Measurements from ENCODE around the gene ADD2. TPM values are rescaled to one million over a fixed set of nuclear protein-coding genes. Genes with fewer than 3 reads are reported as not detected.

ADD2 gene
- polyA plus RNA-seq, 6 donors from 2014 or later = 1.9 to 12.5 (median 4.9) TPM

- H3K27ac Mint-ChIP-seq = peak overlapping the region in 1 of 6 donors; percentile 47
- peaks cover 0 to 11% of the 10 kb centered on the region in 2 donors for H3K36me3 Mint-ChIP-seq
Measured at GRCh38 chr2:70709275-70710037, 58.5 kb downstream of the ADD2 start.

GRCh38 chr2:70708376-70709199 is 59.4 kb downstream of the ADD2 start:
- H3K4me3 Mint-ChIP-seq = no peak overlapping the region
- H3K27ac Mint-ChIP-seq = no peak overlapping the region
- peaks cover 0 to 2% (median 0%) of the 10 kb centered on the region in 7 donors for H3K9me3 Mint-ChIP-seq
- H3K27me3 Mint-ChIP-seq = no peaks in the 10 kb centered on the region
- peaks cover 0 to 5% (median 0%) of the 10 kb centered on the region in 3 donors for H3K4me1 Mint-ChIP-seq
- H3K36me3 Mint-ChIP-seq = peaks cover 0 to 11% of the 10 kb centered on the region in 2 donors
- no peak for ATAC-seq (ENCODE audit: low read depth in 2 of 2)
- no peak for DNase-seq

More at GRCh38 chr2:70709275-70710037, 58.5 kb downstream of the ADD2 start:
- peaks cover 0 to 5% (median 0%) of the 10 kb centered on the region in 3 donors for H3K4me1 Mint-ChIP-seq
- peaks cover 0 to 2% (median 0%) of the 10 kb centered on the region in 7 donors for H3K9me3 Mint-ChIP-seq
- ATAC-seq (ENCODE audit: low read depth in 2 of 2) (no peak), DNase-seq (no peak)
- H3K4me3 Mint-ChIP-seq = no peak overlapping the region
- H3K27me3 Mint-ChIP-seq = no peaks in the 10 kb centered on the region

DNA sequence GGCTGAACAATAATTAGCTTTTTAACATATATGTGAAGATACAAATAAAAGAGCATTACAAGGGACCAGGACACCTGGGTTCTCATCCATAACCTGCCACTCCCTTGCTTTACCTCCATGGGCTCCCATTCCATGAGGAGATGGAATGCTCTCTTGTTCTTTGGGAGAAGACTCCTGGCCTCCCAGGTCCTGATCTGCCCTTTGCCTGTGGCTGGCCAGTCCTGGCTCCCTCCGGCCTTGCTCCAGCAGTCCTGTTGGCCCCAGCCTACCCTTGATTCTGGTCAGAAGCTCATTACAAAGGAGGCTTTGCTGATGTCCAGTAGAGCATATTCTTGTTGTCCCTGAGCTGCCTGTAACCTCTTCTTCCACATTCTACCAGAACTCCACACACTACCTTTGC is 60.3 kb downstream of the ADD2 start:
- H3K4me3 Mint-ChIP-seq = no peak overlapping the region
- H3K9me3 Mint-ChIP-seq = peaks cover 0 to 2% (median 0%) of the 10 kb centered on the region in 7 donors
- H3K4me1 Mint-ChIP-seq = peaks cover 0 to 5% (median 0%) of the 10 kb centered on the region in 3 donors
- no peak for ATAC-seq (ENCODE audit: low read depth in 2 of 2)
- no peaks in the 10 kb centered on the region for H3K27me3 Mint-ChIP-seq
- H3K27ac Mint-ChIP-seq = peak overlapping the region in 1 of 6 donors; percentile 10
- DNase-seq = no peak
- H3K36me3 Mint-ChIP-seq = peaks cover 0 to 11% of the 10 kb centered on the region in 2 donors

DNA sequence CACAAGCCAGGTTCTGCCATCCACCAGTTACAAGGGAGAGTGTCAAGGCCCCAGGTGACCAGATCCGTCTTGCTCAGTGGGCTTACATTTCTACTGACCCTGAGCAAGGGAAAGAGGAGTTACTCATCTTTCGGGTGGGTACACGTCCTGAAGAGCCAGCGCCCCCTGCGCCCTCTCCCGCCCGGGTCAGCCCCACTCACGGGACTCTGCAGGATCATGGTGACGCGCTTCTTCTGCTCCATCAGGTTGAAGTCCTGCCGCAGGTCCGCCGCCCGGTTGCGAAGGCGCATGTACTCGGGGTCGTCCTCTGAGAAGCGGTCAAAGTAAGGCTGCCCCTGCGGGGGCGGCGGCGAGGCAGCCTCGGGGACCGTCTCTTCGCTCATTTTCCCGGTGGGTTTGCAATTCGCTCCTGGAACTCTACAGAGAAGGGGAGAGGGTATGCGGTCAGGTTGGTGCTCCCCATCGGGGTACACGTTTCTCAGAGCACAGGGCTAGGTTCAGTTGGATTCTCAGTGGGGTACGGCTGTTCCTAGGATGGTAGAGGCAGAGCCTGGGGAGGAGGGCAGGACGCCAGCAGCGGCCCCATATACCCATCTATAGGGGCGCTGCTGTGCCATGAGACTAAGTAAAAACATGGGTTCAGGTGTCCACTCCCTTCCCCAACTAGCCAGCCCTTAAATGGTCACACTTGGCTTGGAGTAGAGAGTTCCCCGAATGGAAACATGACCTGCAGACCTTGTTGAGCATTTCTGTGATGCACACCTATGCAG is 61.8 kb downstream of the ADD2 start:
- H3K9me3 Mint-ChIP-seq = peaks cover 0 to 2% (median 0%) of the 10 kb centered on the region in 7 donors
- no peak overlapping the region for H3K4me3 Mint-ChIP-seq
- DNase-seq (no peak), ATAC-seq (ENCODE audit: low read depth in 2 of 2) (no peak)
- peak overlapping the region in 1 of 6 donors; percentile 39 for H3K27ac Mint-ChIP-seq
- peaks cover 0 to 5% (median 0%) of the 10 kb centered on the region in 3 donors for H3K4me1 Mint-ChIP-seq
- H3K27me3 Mint-ChIP-seq = no peaks in the 10 kb centered on the region
- H3K36me3 Mint-ChIP-seq = peaks cover 0 to 8% of the 10 kb centered on the region in 2 donors

DNA sequence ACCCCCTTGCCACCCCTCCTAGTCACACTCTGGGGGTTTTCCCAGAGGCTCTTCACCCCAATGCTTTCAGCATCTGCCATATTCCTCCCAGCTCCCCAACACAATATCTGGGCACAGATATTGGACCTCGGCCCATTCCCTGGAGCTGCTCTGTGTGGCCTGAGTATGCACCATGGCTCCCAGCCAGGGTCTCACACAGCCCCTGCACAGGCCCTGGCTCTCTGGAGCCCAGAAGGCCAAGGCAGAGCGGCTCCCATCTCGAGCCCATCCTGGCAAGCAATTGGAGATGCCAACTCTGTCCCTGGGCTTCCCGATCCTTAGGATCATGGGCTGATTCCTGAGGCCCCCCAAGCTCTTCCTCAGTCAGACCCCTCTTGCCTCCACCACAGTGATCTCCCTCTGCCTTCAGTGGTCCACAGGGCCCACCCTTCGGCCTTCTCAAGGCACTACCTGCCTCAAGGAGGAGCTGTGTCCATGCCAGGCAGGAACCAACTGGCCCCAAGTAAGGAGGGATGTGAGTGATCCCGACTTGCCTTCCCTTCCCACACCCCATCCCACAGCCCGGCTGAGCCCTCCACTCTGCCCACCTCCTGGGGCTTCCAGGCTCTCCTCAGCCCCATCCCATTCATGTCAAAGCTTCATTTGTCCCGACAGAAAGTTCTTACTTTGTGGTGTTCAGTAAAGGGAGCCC is 62.7 kb downstream of the ADD2 start:
- no peak for ATAC-seq (ENCODE audit: low read depth in 2 of 2)
- no peak for DNase-seq
- Mint-ChIP-seq H3K27ac (no peak overlapping the region), H3K27me3 (no peaks in the 10 kb centered on the region), H3K4me1 (peaks cover 0 to 5% (median 0%) of the 10 kb centered on the region in 3 donors), H3K36me3 (peaks cover 0 to 4% of the 10 kb centered on the region in 2 donors), H3K4me3 (no peak overlapping the region), H3K9me3 (no peaks in the 10 kb centered on the region)

DNA sequence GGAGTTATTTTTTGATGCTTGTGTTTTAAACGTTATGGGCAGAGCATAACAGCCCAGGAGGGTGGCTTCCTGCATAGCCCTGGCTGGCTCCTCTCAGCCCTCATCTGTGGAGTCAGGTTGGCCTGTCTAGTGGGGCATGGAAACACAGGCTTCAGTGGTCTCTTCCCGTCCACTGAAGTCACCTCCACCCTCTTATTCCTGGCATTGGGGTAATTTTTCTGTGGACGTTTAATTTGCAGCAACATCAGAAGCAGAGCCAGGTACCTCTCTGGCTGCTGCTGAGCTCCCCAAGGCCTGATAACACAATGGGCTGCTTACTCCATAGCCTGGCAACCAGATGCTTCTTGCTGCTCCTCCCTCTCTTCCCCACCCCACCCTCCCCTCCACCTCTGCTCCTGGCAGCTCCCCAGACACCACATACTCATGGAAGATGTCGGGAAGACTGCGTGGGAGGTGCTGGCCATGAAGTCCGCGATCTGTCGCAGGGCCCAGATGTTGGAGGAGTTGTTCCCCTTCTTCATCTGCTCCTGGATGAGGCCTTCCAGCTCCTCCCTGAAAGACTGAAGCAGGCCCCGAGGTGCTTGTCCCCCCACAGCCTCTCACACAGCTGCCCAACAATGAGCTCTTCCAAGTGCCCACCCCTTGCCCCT is 64.0 kb downstream of the ADD2 start:
- peak overlapping the region in 1 of 6 donors; percentile 29 for H3K27ac Mint-ChIP-seq
- H3K4me1 Mint-ChIP-seq = peaks cover 0 to 5% (median 0%) of the 10 kb centered on the region in 3 donors
- DNase-seq = no peak
- no peak overlapping the region for H3K4me3 Mint-ChIP-seq
- H3K9me3 Mint-ChIP-seq = no peaks in the 10 kb centered on the region
- ATAC-seq (ENCODE audit: low read depth in 2 of 2) = no peak
- peaks cover 0 to 4% of the 10 kb centered on the region in 2 donors for H3K36me3 Mint-ChIP-seq
- H3K27me3 Mint-ChIP-seq = no peaks in the 10 kb centered on the region

GRCh38 chr2:70702711-70703395 is 65.1 kb downstream of the ADD2 start:
- Mint-ChIP-seq H3K4me1 (peaks cover 0 to 5% (median 0%) of the 10 kb centered on the region in 3 donors), H3K27me3 (no peaks in the 10 kb centered on the region), H3K27ac (no peak overlapping the region), H3K4me3 (no peak overlapping the region), H3K9me3 (no peaks in the 10 kb centered on the region), H3K36me3 (peaks cover 0 to 4% of the 10 kb centered on the region in 2 donors)
- ATAC-seq (ENCODE audit: low read depth in 2 of 2) (no peak), DNase-seq (no peak)

DNA sequence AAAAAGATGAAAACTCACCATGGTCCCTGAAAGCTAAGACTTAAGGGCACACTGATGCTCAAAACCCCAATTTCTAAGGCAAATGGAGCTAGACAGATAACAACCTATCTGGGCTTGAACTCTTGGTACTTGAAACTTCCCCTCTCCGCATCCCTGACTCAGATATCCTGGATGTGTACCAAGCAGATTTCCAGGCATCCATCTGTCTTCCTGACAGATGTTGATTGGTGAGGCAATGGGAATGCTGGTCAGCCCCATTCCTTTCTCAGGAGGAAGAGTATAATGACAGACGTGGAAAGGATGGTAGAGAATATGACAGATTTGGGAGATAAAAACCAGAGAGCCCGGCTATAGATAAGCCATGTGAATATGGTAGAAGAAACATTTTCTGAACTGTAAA is 69.2 kb downstream of the ADD2 start:
- Mint-ChIP-seq H3K4me3 (no peak overlapping the region), H3K27me3 (peaks cover 0 to 10% (median 5%) of the 10 kb centered on the region in 3 donors), H3K9me3 (no peaks in the 10 kb centered on the region), H3K4me1 (no peaks in the 10 kb centered on the region), H3K36me3 (peaks cover 18 to 19% of the 10 kb centered on the region in 2 donors), H3K27ac (no peak overlapping the region)
- no peak for ATAC-seq (ENCODE audit: low read depth in 2 of 2)
- DNase-seq = no peak

GRCh38 chr2:70697603-70698383 is 70.2 kb downstream of the ADD2 start:
- Mint-ChIP-seq H3K27ac (no peak overlapping the region), H3K4me3 (no peak overlapping the region), H3K36me3 (peaks cover 19 to 27% of the 10 kb centered on the region in 2 donors), H3K27me3 (peaks cover 0 to 10% (median 5%) of the 10 kb centered on the region in 3 donors), H3K9me3 (no peaks in the 10 kb centered on the region), H3K4me1 (no peaks in the 10 kb centered on the region)
- no peak for DNase-seq
- no peak for ATAC-seq (ENCODE audit: low read depth in 2 of 2)

DNA sequence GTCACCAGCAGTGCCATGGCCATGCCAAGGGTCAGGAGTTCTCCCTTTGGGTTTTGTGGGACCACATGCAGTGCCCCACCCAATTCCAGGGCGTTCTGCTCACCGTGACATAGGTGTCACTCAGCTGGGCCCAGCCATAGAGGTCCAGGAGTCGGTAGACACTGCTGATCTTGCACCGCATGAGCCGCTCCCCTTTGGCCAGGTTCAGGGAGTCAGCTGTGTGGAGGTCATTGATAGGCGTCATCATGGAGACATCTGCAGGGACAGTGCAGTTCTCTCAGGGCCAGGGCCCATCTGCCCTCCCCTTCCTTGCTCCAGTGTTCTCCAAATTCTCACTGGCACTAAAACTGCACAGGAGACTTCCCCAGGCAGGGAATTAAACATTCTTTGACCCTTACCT is 71.9 kb downstream of the ADD2 start:
- no peaks in the 10 kb centered on the region for H3K4me1 Mint-ChIP-seq
- peaks cover 0 to 10% (median 5%) of the 10 kb centered on the region in 3 donors for H3K27me3 Mint-ChIP-seq
- ATAC-seq (ENCODE audit: low read depth in 2 of 2) (no peak), DNase-seq (no peak)
- no peaks in the 10 kb centered on the region for H3K9me3 Mint-ChIP-seq
- H3K27ac Mint-ChIP-seq = no peak overlapping the region
- H3K36me3 Mint-ChIP-seq = peaks cover 25 to 28% of the 10 kb centered on the region in 2 donors
- H3K4me3 Mint-ChIP-seq = no peak overlapping the region

DNA sequence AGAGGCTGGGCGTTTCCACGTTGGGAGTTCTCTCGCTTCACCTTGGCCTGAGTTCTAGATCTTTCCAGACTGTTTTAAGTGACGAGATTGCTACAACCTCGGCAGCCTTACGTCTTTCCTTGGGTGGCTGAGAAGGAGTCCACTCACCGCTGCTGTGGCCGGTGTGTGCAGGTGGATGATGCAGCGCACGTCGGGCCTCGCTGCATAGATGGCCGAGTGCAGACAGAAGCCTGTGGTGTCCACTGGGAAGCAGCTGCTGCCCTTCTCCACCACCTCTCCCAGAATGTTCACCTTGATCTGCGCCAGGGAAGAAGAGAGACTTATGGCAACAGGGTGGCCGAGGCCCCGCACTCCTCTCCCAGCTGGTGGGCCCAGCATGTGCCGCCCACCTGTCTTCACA is 75.7 kb downstream of the ADD2 start:
- no peaks in the 10 kb centered on the region for H3K4me1 Mint-ChIP-seq
- H3K4me3 Mint-ChIP-seq = no peak overlapping the region
- DNase-seq = no peak
- no peak overlapping the region for H3K27ac Mint-ChIP-seq
- ATAC-seq (ENCODE audit: low read depth in 2 of 2) = no peak
- peaks cover 0 to 10% (median 0%) of the 10 kb centered on the region in 3 donors for H3K27me3 Mint-ChIP-seq
- H3K9me3 Mint-ChIP-seq = no peaks in the 10 kb centered on the region
- H3K36me3 Mint-ChIP-seq = peaks cover 36 to 41% of the 10 kb centered on the region in 2 donors
